HG03060 (cell line): Measurements from ENCODE around the gene DOP1A.
"Not testable (repeated sequence)": the region's sequence is repeated elsewhere in the genome, so short reads cannot be mapped to it uniquely, and the experiment has no call there.

Source experiments
- ATAC-seq: cut with Tn5 transposase; IDR thresholded peaks from one replicate; pipeline ENCODE4 v1.9.1; 2021; ENCODE audit warnings: low read depth, moderate number of reproducible peaks; ENCODE audit not compliant: unreplicated experiment

The DOP1A gene

DNA sequence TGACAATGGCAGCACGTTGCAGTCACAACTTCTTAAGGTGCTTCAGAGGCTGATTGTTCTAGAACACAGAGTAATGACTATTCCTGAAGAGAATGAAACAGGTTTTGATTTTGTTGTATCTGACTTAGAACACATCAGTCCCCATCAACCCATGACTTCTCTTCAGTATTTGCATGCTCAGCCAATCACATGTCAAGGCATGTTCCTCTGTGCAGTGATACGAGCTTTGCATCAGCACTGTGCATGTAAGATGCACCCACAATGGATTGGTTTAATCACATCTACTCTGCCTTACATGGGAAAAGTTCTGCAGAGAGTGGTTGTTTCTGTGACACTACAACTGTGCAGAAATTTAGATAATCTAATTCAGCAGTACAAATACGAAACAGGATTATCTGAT lies 71.3 kb downstream of the DOP1A start:
- no peak for ATAC-seq

GRCh38 chr6:83151114-83151513 lies 83.6 kb downstream of the DOP1A start:
- ATAC-seq: no peak

- no peak for ATAC-seq
Observed at GRCh38 chr6:83152913-83153312, 85.4 kb downstream of the DOP1A start.

DNA sequence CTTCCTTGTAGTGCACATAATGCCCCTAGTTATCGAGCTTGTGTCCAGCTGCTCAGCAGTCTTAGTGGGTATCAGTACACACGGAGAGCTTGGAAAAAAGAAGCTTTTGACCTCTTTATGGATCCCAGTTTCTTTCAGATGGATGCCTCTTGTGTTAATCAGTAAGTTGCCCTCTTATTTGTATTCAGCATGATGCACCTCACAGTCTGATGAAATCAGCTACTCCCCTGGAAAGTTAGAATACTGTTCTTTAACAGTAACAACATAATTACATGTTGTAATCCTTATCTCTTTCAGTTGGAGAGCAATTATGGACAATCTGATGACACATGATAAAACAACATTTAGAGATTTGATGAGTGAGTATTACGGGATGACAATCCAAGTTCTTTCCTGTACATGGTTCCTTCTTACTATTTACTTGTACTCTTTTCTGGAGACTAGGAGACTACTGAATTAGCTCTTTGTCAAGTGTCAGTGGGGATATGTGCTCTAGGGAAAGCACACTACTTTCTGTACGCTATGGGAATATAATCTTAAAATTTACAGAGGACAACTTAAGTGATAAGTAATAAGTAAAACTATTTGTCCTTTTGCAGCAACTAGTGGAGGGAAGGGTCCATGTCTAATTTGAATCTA lies 86.5 kb downstream of the DOP1A start:
- ATAC-seq: no peak

- ATAC-seq: no peak
Observed at GRCh38 chr6:83155794-83156193, 88.3 kb downstream of the DOP1A start.

- ATAC-seq: no peak
Observed at GRCh38 chr6:83160167-83160566, 92.7 kb downstream of the DOP1A start.

DNA sequence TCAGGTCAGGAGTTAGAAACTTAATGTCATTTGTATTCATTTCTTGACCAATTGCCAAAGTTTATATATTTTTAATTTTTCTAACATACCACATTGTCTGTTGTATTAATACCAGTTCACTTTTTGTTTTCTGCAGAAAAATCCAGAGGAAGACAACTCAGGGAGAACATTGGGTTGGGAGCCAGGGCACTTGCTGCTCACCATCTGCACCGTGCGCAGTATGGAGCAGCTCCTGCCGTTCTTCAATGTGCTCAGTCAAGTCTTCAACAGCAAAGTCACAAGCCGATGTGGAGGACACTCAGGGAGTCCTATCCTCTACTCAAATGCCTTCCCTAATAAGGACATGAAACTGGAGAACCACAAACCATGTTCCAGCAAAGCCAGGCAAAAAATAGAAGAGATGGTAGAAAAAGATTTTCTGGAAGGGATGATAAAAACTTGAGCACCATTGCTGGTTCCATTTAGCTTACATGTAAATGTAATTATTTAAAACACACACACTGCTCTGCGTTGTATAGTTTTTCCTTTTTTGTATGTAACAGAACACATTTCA lies 100.3 kb downstream of the DOP1A start:
- ATAC-seq: no peak

GRCh38 chr6:83168556-83168955 lies 101.1 kb downstream of the DOP1A start:
- ATAC-seq: no peak

- ATAC-seq: no peak
Observed at GRCh38 chr6:83169106-83169505, 101.6 kb downstream of the DOP1A start.

GRCh38 chr6:83169511-83169910 lies 102.0 kb downstream of the DOP1A start:
- ATAC-seq: no peak

DNA sequence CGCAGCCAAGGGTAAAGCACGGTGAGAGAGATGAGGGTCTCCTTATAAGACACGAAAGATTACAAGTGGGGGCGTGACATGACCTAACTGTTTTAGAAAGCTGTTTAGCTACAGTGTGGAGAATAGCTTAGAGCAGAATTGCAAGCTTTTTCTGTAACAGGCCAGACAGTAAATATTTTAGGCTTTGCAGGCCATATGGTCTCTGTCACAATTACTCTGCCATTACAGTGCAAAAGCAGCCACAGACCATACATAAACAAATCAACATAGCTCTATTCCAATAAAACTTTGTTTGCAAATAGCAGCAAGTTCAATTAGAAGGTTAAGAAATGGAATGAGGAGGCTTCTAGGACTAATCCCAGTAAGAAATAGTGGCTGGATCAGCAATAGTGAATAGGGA lies 108.8 kb downstream of the DOP1A start:
- ATAC-seq: no peak

DNA sequence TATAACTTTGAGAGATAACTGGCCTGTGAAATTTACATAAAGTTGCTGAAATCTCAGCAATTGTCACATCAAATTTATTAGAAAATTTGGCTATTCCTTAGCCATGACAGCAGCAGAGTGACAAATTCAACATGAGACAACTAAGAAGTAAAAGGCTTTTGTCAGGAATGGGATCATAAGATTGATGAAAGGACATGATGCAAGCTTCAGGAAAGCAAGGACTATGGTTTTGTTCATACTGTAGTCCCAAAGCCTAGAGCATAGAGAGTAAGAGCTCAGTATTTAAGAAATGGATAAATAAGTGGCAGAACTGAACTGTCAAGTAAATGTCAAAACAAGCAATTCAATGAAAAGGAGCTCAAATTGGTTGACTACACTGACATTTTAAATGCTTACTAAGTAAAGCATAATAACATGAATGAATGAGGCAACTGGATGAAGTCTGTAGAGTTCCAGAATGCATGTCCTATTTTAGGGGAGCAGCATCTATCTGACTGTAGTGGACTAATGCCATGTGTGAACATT lies 113.0 kb downstream of the DOP1A start:
- ATAC-seq: no peak

DNA sequence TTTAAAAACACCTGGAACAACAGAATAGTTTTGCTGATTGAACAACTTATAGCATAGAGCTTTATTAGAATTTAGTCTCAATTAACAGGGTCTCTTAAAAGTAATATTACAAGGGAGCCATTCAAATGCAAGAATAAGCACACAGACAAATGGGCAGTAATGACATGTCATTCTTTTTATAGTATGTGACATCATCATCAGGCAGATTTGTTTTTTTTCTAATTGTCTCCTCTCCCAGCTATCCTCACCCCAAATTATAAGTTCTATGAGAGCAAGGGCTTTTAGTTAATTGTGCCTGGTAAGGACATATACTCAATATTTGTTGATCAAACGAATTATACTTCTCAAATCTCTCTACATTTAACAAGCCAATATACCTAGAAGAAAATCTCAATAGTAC lies 114.6 kb downstream of the DOP1A start:
- ATAC-seq: no peak

DNA sequence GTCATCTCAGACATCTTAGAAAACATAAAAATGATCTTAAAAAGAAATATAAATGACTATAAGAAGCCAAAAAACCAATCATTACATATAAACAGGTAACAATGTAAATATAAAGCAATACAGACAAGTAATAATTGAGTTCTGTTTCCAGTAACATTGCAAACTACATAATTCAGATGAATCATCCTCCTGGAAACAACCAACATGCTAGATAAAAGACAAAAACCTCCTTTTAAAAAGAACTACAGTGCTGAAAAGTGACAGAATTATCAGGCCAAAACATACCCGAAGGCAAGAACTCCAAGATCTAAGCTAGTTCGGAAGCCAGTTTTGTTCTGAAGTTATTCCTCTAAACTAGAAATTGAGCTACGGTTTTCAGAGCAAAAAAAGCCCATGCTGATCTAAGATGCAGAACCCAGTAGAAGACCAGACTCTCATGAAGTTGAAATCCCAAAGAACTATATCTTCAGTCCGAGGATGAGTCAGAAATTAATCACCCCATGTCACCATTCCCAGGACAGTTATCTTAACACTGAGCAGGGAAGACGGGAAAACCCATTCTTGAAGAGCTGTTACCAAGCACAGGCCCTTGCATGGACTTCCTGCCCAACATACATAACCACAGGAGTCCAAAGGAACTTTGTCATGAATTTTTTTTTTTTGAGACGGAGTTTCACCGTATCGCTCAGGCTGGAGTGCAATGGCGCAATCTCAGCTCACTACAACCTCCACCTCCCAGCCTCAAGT lies 115.8 kb downstream of the DOP1A start:
- ATAC-seq: no peak

GRCh38 chr6:83185096-83185495 lies 117.6 kb downstream of the DOP1A start:
- no peak for ATAC-seq

- ATAC-seq: no peak
Observed at GRCh38 chr6:83188501-83188900, 121.0 kb downstream of the DOP1A start.

DNA sequence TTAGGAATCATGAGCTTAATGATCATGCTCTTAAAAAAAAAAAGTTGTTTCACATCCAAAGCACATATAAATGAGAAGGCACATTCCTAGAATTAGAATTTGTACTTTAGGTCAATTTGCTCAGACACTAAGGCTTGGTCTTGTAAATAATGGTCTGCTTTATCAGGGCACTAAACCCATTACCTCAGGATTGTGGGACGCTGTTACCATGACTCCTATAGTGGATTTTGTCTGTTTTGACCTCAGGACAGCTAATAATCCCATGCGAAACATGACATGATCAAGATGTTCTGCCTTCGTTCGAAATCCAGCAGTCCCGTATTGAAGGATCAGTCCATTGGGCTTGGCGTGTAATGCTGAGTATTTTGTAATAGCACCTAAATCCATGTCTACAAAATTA lies 123.2 kb downstream of the DOP1A start:
- no peak for ATAC-seq

DNA sequence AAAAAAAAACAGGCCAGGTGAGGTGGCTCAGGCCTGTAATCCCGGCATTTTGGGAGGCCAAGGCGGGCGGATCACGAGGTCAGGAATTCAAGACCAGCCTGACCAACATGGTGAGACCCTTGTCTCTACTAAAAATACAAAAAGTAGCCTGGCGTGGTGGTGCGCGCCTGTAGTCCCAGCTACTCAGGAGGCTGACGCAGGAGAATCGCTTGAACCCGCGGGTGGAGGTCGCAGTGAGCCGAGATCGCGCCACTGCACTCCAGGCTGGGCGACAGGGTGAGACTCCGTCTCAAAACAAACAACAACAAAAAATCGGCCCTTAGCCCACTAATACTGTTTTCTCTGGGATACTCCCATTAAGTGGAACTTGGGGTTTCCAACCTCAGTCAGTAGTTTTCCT lies 124.5 kb downstream of the DOP1A start:
- ATAC-seq: not testable (repeated sequence)

DNA sequence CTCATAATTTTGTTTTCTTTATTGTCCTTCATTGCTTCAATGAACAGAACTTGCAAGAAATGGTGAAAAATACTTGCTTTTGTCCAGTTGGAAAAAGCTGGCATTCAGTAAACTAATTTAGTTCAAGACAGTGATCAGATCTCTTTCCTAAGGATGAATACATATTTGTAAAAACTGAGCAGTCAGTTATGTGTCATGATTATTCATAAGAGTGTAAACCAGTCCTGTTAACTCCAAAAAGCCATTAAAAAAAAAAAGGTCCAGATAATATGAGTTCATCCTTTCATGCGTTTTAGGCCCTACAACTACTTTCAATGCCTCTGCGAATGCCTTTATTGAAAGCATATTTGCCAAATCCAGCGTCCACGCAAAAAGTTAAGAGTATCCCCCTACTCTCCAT lies 125.0 kb downstream of the DOP1A start:
- no peak for ATAC-seq

DNA sequence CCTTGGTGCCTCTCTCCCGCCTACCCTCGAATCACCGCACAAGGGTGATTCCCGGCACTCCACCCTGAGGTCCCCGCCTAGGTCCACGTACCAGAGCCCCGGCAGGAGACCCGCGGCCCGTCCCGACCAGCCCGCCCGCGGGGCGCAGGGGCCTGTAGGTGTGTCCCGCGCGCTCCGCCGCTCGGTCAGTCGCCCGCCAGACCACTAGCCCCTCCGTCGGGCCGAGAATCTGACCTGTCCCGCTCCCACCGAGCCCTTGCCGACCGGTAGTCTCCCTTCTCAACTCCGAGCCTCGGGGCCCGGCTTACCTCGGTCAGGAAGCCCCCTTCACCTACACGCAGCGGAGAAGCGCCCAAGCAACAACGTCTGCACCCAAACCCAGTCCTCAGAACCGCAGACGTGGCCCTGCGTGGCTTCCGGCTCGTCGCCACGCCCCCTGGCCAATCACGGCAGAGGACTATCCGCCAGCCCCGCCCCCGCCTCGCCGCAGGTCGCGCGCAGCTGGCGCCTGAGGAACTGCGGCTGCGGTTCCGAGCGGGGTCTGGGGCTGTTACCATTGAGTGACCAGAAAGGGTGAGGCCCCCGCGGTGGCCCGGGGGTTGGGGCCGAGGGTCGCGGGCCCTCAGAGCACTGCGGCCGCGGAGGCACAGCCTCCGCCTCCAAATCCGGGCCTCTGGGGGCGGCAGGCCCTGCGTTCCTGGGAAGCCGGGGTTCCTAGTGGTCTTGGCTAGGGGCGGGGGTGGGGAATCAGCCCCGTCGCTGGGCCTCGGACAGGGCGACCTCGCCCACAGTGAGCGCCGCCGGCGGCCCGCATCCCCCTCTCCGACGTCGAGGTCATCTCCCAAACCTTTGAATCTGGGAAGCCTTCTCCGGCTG lies 125.6 kb downstream of the DOP1A start, which contains the start of the genes PGM3 and RWDD2A:
Gene PGM3, minus strand, starts transcription at position 395 of the 876 bp plus-strand sequence. CDS start 2,253 bp downstream, outside the sequence.
Gene RWDD2A, plus strand, starts transcription at position 487 of the 876 bp plus-strand sequence. CDS start 1,095 bp downstream, outside the sequence.
- peak; percentile 94 for ATAC-seq
